AG09319 (cell line): ENCODE data around the gene SPACDR.
A peak's percentile ranks its signal among the peaks of the same experiment; 100 is the strongest.

ENCODE experiments used
- DNase-seq: peaks from one replicate; pipeline ENCODE4 v3.0.0-alpha.2; 2010; ENCODE audit warnings: low read depth; ENCODE audit errors: extremely low read depth
- CTCF ChIP-seq: IDR thresholded peaks from 2 replicates; pipeline ENCODE4 v1.5.1; 2011; ENCODE audit warnings: low read depth, mild to moderate bottlenecking, inconsistent platforms, low read length, moderate library complexity

SPACDR gene

DNA sequence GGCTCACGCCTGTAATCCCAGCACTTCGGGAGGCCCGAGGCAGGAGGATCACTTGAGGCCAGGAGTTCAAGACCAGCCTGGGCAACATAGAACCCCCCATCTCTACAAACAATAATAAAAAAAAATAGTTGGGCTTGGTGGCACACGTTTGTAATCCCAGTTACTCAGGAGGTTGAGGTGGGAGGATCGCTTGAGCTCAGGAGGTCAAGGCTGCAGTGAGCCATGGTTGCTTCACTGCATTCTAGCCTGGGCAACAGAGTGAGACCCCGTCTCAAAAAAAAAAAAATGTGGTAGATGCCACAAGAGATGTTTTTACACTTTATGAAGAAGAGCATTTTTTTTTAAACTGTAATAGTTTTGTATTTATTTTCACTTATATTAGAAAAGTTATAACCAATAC, 32.4 kb upstream of the SPACDR start:
- no peak for TF ChIP-seq CTCF
- no peak for DNase-seq

GRCh38 chr7:100493476-100494264, 29.6 kb upstream of the SPACDR start:
- TF ChIP-seq CTCF: no peak
- DNase-seq: no peak

DNA sequence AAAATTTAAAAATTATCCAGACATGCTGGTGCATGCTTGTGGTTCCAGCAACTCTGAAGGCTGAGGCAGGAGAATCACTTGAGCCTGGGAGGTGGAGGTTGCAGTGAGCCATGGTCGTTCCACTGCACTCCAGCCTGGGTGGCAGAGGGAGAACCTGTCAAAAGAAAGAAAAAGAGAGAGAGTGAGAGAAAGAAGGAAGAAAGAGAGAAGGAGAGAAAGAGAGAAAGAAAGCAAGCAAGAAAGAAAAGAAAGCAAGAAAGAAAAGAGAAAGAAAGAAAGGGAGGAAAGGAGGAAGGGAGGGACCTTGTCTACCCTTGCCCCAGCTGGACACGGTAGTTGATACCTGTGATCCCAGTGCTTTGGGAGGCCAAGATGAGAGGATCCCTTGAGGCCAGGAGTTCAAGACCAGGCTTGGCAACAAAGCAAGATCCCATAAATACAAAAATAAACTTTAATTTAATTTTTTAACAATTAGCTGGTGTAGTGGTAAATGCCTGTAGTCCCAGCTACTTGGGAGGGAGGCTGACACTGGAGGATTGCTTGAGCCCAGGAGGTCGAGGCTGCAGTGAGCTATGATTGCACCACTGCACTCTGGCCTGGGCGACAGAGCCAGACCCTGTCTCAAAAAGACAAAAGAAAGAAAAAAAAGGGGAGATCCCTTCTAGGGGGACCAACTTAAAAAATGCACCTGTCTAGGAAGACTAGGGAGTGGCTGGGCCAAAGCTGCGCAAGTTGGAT, 28.8 kb upstream of the SPACDR start:
- no peak for TF ChIP-seq CTCF
- no peak for DNase-seq

- no peak for TF ChIP-seq CTCF
- DNase-seq: no peak
Observed at GRCh38 chr7:100491192-100491578, 27.1 kb upstream of the SPACDR start.

- TF ChIP-seq CTCF: no peak
- DNase-seq: no peak
Observed at GRCh38 chr7:100490483-100491191, 26.6 kb upstream of the SPACDR start.

DNA sequence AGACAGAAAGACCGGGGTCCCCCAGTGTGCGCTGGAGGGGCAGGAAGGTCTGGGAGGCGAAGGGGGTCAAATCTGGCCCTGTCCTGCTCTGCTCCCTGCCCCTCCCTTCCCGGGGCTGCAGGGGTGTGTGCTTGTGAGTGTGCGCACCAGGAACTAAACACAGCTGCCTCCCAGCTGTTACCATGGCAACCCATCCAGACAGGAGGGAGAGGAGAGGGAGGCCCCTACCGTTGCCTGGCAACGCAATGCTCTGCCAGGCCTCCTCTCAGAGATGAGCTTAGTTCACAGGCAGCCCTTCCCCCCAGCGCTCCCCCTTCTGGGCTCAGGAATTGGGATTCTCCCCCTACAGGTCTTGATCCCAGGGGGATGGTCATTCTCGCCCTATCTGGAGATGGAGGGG, 25.8 kb upstream of the SPACDR start:
- TF ChIP-seq CTCF: no peak
- DNase-seq: peak; percentile 77

GRCh38 chr7:100489121-100489520, 25.1 kb upstream of the SPACDR start:
- no peak for DNase-seq
- TF ChIP-seq CTCF: no peak
